Daoy (cell line): ENCODE results near the gene FAM228B. TPM values are rescaled to one million over a fixed set of nuclear protein-coding genes. Genes with fewer than 3 reads are reported as not detected.
"Not testable (repeated sequence)": the region's sequence is repeated elsewhere in the genome, so short reads cannot be mapped to it uniquely, and the experiment has no call there.

Source experiments
- DNase-seq: peaks from one replicate; pipeline ENCODE4 v3.0.0-alpha.2; 2015; ENCODE audit warnings: low read depth
- total RNA-seq: library from RNA; depleted of rRNA; stranded (reverse); fragments of >200 nt; shearing (Covaris generic); gene quantifications from 2 replicates; pipeline ENCODE4 v1.2.3, GENCODE V29; 2014

FAM228B gene
- total RNA-seq, 1 experiment from 2014 or later = 3.7 TPM

- no peak for DNase-seq
Measured at GRCh38 chr2:24158131-24158530, 34.9 kb downstream of the FAM228B start.

GRCh38 chr2:24159708-24160107 is 36.4 kb downstream of the FAM228B start:
- DNase-seq = no peak

GRCh38 chr2:24160761-24161160 is 37.5 kb downstream of the FAM228B start:
- DNase-seq = no peak

- DNase-seq = no peak
Measured at GRCh38 chr2:24162494-24162893, 39.2 kb downstream of the FAM228B start.

- DNase-seq = no peak
Measured at GRCh38 chr2:24163186-24163585, 39.9 kb downstream of the FAM228B start.

- DNase-seq = no peak
Measured at GRCh38 chr2:24163601-24164000, 40.3 kb downstream of the FAM228B start.

GRCh38 chr2:24164416-24164973 is 41.2 kb downstream of the FAM228B start:
- DNase-seq = peak; percentile 19

GRCh38 chr2:24169023-24169422 is 45.8 kb downstream of the FAM228B start:
- DNase-seq = no peak

GRCh38 chr2:24174851-24175277 is 51.6 kb downstream of the FAM228B start, which contains the start of gene FAM228A:
Gene FAM228A, plus strand, starts transcription at chr2:24175053. Its CDS starts 428 bp downstream, at chr2:24175481.
- no peak for DNase-seq

- no peak for DNase-seq
Measured at GRCh38 chr2:24175631-24176187, 52.4 kb downstream of the FAM228B start.

- DNase-seq = no peak
Measured at GRCh38 chr2:24176326-24176725, 53.1 kb downstream of the FAM228B start.

- DNase-seq = no peak
Measured at GRCh38 chr2:24179683-24180082, 56.4 kb downstream of the FAM228B start.

- DNase-seq = no peak
Measured at GRCh38 chr2:24181849-24182248, 58.6 kb downstream of the FAM228B start.

- DNase-seq = no peak
Measured at GRCh38 chr2:24182507-24182906, 59.2 kb downstream of the FAM228B start.

GRCh38 chr2:24183366-24184069 is 60.2 kb downstream of the FAM228B start:
- no peak for DNase-seq

GRCh38 chr2:24189551-24189950 is 66.3 kb downstream of the FAM228B start:
- DNase-seq = no peak

- no peak for DNase-seq
Measured at GRCh38 chr2:24190503-24190902, 67.2 kb downstream of the FAM228B start.

- no peak for DNase-seq
Measured at GRCh38 chr2:24191156-24191555, 67.9 kb downstream of the FAM228B start.

GRCh38 chr2:24191848-24192247 is 68.6 kb downstream of the FAM228B start:
- no peak for DNase-seq

- DNase-seq = not testable (repeated sequence)
Measured at GRCh38 chr2:24197213-24197612, 73.9 kb downstream of the FAM228B start.

GRCh38 chr2:24199968-24200590 is 76.8 kb downstream of the FAM228B start:
- DNase-seq = no peak

- no peak for DNase-seq
Measured at GRCh38 chr2:24200799-24201198, 77.5 kb downstream of the FAM228B start.
